GM15510 (cell line): Measurements from ENCODE around the gene HCFC1R1.

Experiments used
- POLR2A ChIP-seq: IDR thresholded peaks from 3 replicates; pipeline ENCODE4 v1.6.1; 2011; ENCODE audit warnings: borderline replicate concordance; ENCODE audit not compliant: insufficient read length; ENCODE audit errors: extremely low read depth

Gene HCFC1R1

GRCh38 chr16:3023669-3024478, at the start of gene HCFC1R1, which contains the start of gene THOC6:
Gene HCFC1R1, minus strand, starts transcription at chr16:3023942. Its CDS starts 1 bp downstream, at chr16:3023941.
Gene THOC6, plus strand, starts transcription at chr16:3024035. Its CDS starts 292 bp downstream, at chr16:3024327.
- peak; percentile 89 for TF ChIP-seq POLR2A

GRCh38 chr16:3073448-3073847, 49.7 kb upstream of the HCFC1R1 start:
- TF ChIP-seq POLR2A, result no peak

GRCh38 chr16:3071655-3072054, 47.9 kb upstream of the HCFC1R1 start:
- TF ChIP-seq POLR2A, result no peak

DNA sequence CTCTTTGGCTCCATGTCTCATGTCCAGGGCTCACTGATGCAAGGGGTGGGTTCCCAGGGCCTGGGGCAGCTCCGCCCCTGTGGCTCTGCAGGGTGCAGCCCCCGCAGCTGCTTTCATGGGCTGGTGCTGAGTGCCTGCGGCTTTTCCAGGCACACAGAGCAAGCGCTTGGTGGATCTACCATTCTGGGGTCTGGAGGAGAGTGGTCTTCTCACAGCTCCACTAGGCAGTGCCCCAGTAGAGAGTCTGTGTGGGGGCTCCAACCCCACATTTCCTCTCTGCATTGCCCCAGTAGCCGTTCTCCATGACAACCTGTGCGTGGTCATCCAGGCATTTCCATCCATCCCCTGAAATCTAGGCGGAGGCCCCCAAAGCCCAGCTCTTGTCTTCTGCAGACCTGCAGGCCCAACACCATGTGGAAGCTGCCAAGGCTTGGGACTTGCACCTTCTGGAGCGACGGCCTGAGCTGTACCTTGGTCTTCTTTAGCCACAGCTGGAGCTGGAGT, 46.9 kb upstream of the HCFC1R1 start:
- TF ChIP-seq POLR2A, result no peak

GRCh38 chr16:3068487-3068886, 44.7 kb upstream of the HCFC1R1 start:
- no peak for TF ChIP-seq POLR2A

DNA sequence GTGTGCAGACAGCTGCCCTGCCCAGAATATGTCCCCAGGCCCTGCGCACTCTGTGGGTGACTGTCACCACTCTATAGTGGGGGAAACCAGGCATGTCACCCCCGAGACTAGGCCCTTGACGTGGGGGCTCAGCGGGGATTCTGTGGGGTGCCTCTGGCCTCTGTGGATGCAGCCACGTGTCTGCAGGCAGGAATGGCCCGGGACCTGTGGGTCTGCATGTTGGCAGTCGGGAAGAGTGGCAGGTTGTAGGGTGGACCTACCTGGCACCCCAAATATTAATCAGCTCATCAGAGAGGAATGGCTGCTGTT, 42.7 kb upstream of the HCFC1R1 start:
- no peak for TF ChIP-seq POLR2A

GRCh38 chr16:3065742-3066439, 42.1 kb upstream of the HCFC1R1 start:
- TF ChIP-seq POLR2A, result no peak

- TF ChIP-seq POLR2A, result no peak
Measured at GRCh38 chr16:3065069-3065741, 41.5 kb upstream of the HCFC1R1 start, which contains the start of gene IL32. Gene IL32, plus strand, starts transcription at chr16:3065640. Its CDS starts 172 bp downstream, at chr16:3065812.

- no peak for TF ChIP-seq POLR2A
Measured at GRCh38 chr16:3063625-3064386, 40.1 kb upstream of the HCFC1R1 start.

GRCh38 chr16:3062553-3062952, 38.8 kb upstream of the HCFC1R1 start:
- no peak for TF ChIP-seq POLR2A

- TF ChIP-seq POLR2A, result no peak
Measured at GRCh38 chr16:3060339-3061127, 36.8 kb upstream of the HCFC1R1 start.

DNA sequence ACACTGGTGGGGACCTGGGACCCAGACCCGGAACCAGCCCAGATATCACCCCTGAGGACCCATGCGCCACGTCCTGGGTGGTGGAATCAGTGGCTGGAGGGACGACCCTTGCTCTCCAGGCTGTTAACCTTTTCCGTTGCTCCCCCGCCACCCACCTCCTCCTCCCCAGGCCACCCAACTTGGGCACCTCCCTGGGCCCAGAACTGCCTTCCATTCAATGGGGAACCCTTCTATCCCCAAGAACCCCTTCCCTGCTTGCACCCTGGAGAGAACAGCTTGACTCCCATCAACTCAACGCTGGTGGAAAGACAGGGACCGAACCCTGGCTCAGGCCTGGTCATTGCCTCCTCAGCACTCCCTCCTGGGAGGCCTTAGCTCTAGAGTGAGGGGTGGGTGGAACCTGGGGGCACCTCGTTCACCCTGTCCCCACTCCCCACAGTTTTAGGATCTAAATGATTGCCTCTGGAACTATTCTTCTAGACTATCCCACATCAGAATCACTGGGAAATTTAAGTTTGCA, 36.0 kb upstream of the HCFC1R1 start:
- no peak for TF ChIP-seq POLR2A

GRCh38 chr16:3059041-3059722, 35.4 kb upstream of the HCFC1R1 start:
- TF ChIP-seq POLR2A, result peak; percentile 71
